Germinal center (tissue), 1 donor: ENCODE results near the gene DBNDD1.

Experiments
- DNase-seq: peaks from one replicate; pipeline ENCODE4 v3.0.0; 2012; ENCODE audit warnings: mixed read lengths, low spot score

The DBNDD1 gene

DNA sequence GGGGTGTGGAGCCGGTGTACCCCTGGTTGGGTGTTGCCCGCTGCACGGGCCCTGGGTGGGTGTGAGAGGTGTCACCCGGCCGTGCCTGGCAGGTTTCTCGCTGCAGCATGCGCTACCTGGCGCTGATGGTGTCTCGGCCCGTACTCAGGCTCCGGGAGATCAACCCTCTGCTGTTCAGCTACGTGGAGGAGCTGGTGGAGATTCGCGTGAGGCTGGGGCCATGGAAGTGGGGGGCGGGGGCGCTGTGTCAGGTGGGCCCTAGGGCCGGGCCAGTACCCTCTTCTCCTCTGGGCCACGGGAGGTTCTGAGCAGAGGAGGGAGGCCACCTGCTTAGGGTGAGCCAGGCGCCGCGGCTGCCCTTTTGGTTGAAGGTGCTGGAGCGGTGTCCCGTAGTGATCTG is 57.3 kb downstream of the DBNDD1 start:
- DNase-seq: no peak

DNA sequence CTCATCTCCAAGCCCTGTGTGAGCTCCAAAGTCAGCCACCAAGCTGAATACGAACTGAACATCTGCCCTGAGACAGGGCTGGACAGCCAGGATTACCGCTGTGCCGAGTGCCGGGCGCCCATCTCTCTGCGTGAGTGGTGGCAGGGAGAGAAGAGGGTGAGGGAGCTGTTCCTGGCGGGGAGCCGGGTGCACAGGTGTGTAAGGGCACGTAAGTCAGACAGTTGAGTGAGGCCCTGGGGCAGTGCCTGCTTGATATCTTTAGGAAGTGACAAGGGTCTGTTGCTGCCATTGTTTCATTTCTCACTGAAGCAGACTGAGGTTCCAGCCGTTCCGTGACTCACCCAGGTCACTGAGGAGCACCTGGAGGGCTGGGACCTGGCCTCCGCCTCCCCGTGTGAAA is 58.3 kb downstream of the DBNDD1 start:
- DNase-seq: no peak

- DNase-seq: no peak
Observed at GRCh38 chr16:89958596-89958995, 60.7 kb downstream of the DBNDD1 start.

DNA sequence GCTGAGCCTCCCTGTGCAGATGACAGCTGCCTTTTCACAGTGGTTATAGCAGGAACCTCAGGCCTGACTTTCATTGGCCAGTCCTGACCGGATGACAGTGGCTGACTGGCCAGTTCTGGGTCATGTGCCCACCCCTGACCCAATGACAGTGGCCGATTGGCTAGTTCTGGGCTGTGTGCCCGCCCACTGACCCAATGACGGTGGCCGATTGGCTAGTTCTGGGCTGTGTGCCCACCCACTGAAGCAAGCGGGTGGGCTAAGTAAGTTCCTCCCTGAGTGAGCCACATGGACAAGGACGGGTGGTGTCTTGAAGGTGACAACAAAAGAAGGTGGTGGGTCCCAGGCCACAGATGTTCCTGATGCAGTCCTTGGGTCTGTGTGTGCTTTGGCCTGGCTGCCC is 61.2 kb downstream of the DBNDD1 start:
- DNase-seq: no peak

GRCh38 chr16:89957216-89957785 is 62.0 kb downstream of the DBNDD1 start:
- no peak for DNase-seq

- peak; percentile 57 for DNase-seq
Observed at GRCh38 chr16:89956505-89957215, 62.6 kb downstream of the DBNDD1 start.

DNA sequence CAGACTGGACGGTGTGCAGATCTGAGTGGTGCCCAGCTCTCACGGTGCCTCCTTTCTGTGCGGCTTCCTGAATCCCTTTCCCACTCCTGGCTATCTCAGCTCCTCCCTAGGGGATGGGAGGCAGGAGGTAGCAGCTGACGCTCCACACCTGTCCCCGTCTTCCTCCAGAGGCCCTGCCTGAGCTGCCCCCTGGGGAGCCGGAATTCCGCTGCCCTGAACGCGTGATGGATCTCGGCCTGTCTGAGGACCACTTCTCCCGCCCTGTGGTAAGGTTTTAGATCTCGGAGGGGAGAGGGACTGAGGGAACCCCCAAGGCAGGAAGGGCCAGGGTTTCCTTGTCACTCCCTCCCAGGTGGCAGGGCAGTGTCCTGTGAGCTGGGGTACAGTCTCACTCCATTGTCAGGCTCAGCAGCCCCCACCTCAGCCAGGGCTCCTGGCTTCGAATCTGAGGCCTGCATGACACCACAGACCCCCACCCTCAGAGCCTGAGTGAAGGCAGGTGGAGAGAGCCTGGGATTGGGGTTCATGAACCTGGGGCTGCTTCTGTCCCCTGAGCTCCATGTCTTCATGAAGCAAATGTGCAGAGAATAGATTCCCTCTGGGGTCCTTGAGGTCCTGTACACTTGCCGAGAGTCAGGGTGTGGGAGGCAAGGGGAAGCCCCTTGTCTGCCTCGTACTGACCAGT is 64.1 kb downstream of the DBNDD1 start:
- no peak for DNase-seq
